Upper lobe of left lung (tissue), 4 donors: ENCODE measurements around the gene RGS7BP.

Experiments used
- POLR2A ChIP-seq, 4 donors: fragments of 450-650 bp; IDR thresholded peaks; one replicate each; pipeline ENCODE4 v1.5.1; 2016 to 2017; ENCODE audit warnings: antibody characterized with exemption in 4 of 4, mild to moderate bottlenecking in 2 of 4
- POLR2AphosphoS5 ChIP-seq, 2 donors: sonication (generic); formaldehyde crosslinking; IDR thresholded peaks; one replicate each; pipeline ENCODE4 v1.5.1; 2017; ENCODE audit warnings: antibody characterized with exemption in 2 of 2
- TF ChIP-seq, protein P1 (sequence below), 6 experiments: fragments of 450-650 bp in 4 of 6; fragments of 200-600 bp in 2 of 6; sonication (generic) in 2 of 6; IDR thresholded peaks; one replicate each; pipeline ENCODE4 v1.5.1; 2016 to 2019; ENCODE audit warnings: antibody characterized with exemption in 6 of 6

DNA sequence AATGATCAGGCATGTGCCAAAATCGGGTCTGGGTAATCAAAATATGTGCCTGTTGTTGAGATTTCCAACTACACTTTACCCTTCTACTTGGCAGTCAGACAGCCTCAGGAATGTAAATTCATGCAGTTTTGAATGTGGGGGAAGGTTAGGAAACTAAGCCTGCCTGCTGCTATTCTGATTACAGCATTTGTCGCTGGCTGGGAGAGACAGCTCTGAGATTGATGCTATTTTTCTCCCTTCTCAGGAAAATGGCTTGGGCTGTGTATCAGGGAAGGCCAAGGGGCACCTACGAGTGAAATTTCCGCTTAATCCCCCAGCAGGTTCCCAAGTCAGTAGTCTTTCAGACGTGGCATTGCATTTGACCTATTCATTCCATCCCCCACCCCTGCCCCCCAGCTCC lies 3.6 kb upstream of the RGS7BP start:
- TF ChIP-seq POLR2A (IDR thresholded peaks at IDR 0.05) (no peak), POLR2AphosphoS5 (IDR thresholded peaks at IDR 0.05) (no peak)
- TF ChIP-seq, protein P1, sequence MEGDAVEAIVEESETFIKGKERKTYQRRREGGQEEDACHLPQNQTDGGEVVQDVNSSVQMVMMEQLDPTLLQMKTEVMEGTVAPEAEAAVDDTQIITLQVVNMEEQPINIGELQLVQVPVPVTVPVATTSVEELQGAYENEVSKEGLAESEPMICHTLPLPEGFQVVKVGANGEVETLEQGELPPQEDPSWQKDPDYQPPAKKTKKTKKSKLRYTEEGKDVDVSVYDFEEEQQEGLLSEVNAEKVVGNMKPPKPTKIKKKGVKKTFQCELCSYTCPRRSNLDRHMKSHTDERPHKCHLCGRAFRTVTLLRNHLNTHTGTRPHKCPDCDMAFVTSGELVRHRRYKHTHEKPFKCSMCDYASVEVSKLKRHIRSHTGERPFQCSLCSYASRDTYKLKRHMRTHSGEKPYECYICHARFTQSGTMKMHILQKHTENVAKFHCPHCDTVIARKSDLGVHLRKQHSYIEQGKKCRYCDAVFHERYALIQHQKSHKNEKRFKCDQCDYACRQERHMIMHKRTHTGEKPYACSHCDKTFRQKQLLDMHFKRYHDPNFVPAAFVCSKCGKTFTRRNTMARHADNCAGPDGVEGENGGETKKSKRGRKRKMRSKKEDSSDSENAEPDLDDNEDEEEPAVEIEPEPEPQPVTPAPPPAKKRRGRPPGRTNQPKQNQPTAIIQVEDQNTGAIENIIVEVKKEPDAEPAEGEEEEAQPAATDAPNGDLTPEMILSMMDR (IDR thresholded peaks at IDR 0.05), result no peak
